Stimulated activated memory B cell treated with anti-CD40 and anti-IgM and Interleukin-4, amounts not matched to agents 10 μg/mL and 1 μg/mL and 100 μg/mL, for 72 hours (primary cell): ENCODE data around the gene IZUMO1.

Source experiments
- ATAC-seq: fragments of 150-1000 bp; cut with Tn5 transposase; 2 replicates; pipeline ENCODE4 v1.10.0; 2021
- H3K27ac Mint-ChIP-seq: one replicate; pipeline ENCODE4 v1.8.0; 2022; ENCODE audit warnings: mild to moderate bottlenecking, mixed read lengths
- H3K27me3 Mint-ChIP-seq: one replicate; pipeline ENCODE4 v1.8.0; 2022; ENCODE audit warnings: mixed read lengths
- H3K36me3 Mint-ChIP-seq: one replicate; pipeline ENCODE4 v1.8.0; 2022; ENCODE audit warnings: mixed read lengths
- H3K4me1 Mint-ChIP-seq: one replicate; pipeline ENCODE4 v1.8.0; 2022; ENCODE audit warnings: mixed read lengths
- H3K4me3 Mint-ChIP-seq: one replicate; pipeline ENCODE4 v1.8.0; 2022; ENCODE audit warnings: mild to moderate bottlenecking, moderate library complexity, mixed read lengths
- H3K9me3 Mint-ChIP-seq: one replicate; pipeline ENCODE4 v1.8.0; 2022; ENCODE audit warnings: mixed read lengths

IZUMO1 gene

GRCh38 chr19:48750351-48750750 is 3.6 kb upstream of the IZUMO1 start:
- Mint-ChIP-seq H3K9me3 (peaks cover 3% of the 10 kb centered on the region), H3K27me3 (peaks cover 82% of the 10 kb centered on the region), H3K4me1 (peaks cover 21% of the 10 kb centered on the region), H3K27ac (no peak overlapping the region), H3K36me3 (no peaks in the 10 kb centered on the region), H3K4me3 (no peak overlapping the region)
- ATAC-seq = no peak

- no peak overlapping the region for H3K27ac Mint-ChIP-seq
- no peaks in the 10 kb centered on the region for H3K36me3 Mint-ChIP-seq
- no peak overlapping the region for H3K4me3 Mint-ChIP-seq
- H3K9me3 Mint-ChIP-seq = peaks cover 3% of the 10 kb centered on the region
- peaks cover 79% of the 10 kb centered on the region for H3K27me3 Mint-ChIP-seq
- ATAC-seq = no peak
- H3K4me1 Mint-ChIP-seq = peaks cover 21% of the 10 kb centered on the region
Observed at GRCh38 chr19:48749571-48750198, 3.0 kb upstream of the IZUMO1 start.

GRCh38 chr19:48746110-48746509 is 599 bp downstream of the IZUMO1 start:
- Mint-ChIP-seq H3K36me3 (no peaks in the 10 kb centered on the region), H3K4me3 (no peak overlapping the region)

GRCh38 chr19:48745208-48745995 is 1.3 kb downstream of the IZUMO1 start:
- H3K27me3 Mint-ChIP-seq = peaks cover 75% of the 10 kb centered on the region
- no peak overlapping the region for H3K4me3 Mint-ChIP-seq
- H3K9me3 Mint-ChIP-seq = peaks cover 3% of the 10 kb centered on the region
- H3K4me1 Mint-ChIP-seq = peaks cover 16% of the 10 kb centered on the region
- H3K27ac Mint-ChIP-seq = no peak overlapping the region
- no peaks in the 10 kb centered on the region for H3K36me3 Mint-ChIP-seq
- ATAC-seq = peak; percentile 72

More at GRCh38 chr19:48746110-48746509, 599 bp downstream of the IZUMO1 start:
- ATAC-seq = no peak
- Mint-ChIP-seq H3K27me3 (peaks cover 75% of the 10 kb centered on the region), H3K27ac (no peak overlapping the region), H3K4me1 (peaks cover 14% of the 10 kb centered on the region), H3K9me3 (peaks cover 3% of the 10 kb centered on the region)

GRCh38 chr19:48742096-48742495 is 4.6 kb downstream of the IZUMO1 start:
- Mint-ChIP-seq H3K27me3 (peaks cover 69% of the 10 kb centered on the region), H3K36me3 (no peaks in the 10 kb centered on the region), H3K27ac (no peak overlapping the region), H3K4me3 (no peak overlapping the region), H3K9me3 (peaks cover 7% of the 10 kb centered on the region), H3K4me1 (peaks cover 27% of the 10 kb centered on the region)
- ATAC-seq = no peak

- Mint-ChIP-seq H3K4me3 (no peak overlapping the region), H3K36me3 (no peaks in the 10 kb centered on the region), H3K9me3 (peaks cover 8% of the 10 kb centered on the region), H3K27ac (no peak overlapping the region), H3K4me1 (peaks cover 25% of the 10 kb centered on the region), H3K27me3 (peaks cover 61% of the 10 kb centered on the region)
- no peak for ATAC-seq
Observed at GRCh38 chr19:48741129-48741999, 5.3 kb downstream of the IZUMO1 start.

- Mint-ChIP-seq H3K4me1 (peaks cover 25% of the 10 kb centered on the region), H3K36me3 (no peaks in the 10 kb centered on the region), H3K27me3 (peaks cover 51% of the 10 kb centered on the region), H3K4me3 (peak within 1 kb of the TSS; percentile 29), H3K27ac (no peak within 1 kb of the TSS), H3K9me3 (peaks cover 6% of the 10 kb centered on the region)
- ATAC-seq = no peak
Observed at GRCh38 chr19:48740164-48740972, 6.3 kb downstream of the IZUMO1 start, which contains the start of gene RASIP1. Gene RASIP1, minus strand, starts transcription at chr19:48740610. Its CDS starts 328 bp downstream, at chr19:48740282.

- Mint-ChIP-seq H3K4me1 (peaks cover 25% of the 10 kb centered on the region), H3K4me3 (peak overlapping the region; percentile 29), H3K9me3 (peaks cover 6% of the 10 kb centered on the region), H3K27me3 (peaks cover 48% of the 10 kb centered on the region), H3K36me3 (no peaks in the 10 kb centered on the region), H3K27ac (no peak overlapping the region)
- ATAC-seq = no peak
Observed at GRCh38 chr19:48739404-48740163, 7.1 kb downstream of the IZUMO1 start.

GRCh38 chr19:48738557-48739403 is 7.9 kb downstream of the IZUMO1 start:
- Mint-ChIP-seq H3K9me3 (peaks cover 6% of the 10 kb centered on the region), H3K4me3 (peak overlapping the region; percentile 53), H3K36me3 (no peaks in the 10 kb centered on the region), H3K4me1 (peaks cover 25% of the 10 kb centered on the region), H3K27ac (no peak overlapping the region), H3K27me3 (peaks cover 40% of the 10 kb centered on the region)
- ATAC-seq = peak; percentile 96

- ATAC-seq = no peak
- H3K27me3 Mint-ChIP-seq = peaks cover 28% of the 10 kb centered on the region
- peaks cover 6% of the 10 kb centered on the region for H3K9me3 Mint-ChIP-seq
- peaks cover 25% of the 10 kb centered on the region for H3K4me1 Mint-ChIP-seq
- H3K36me3 Mint-ChIP-seq = no peaks in the 10 kb centered on the region
- no peak overlapping the region for H3K4me3 Mint-ChIP-seq
- H3K27ac Mint-ChIP-seq = no peak overlapping the region
Observed at GRCh38 chr19:48737360-48737998, 9.2 kb downstream of the IZUMO1 start.

GRCh38 chr19:48735031-48735615 is 11.6 kb downstream of the IZUMO1 start:
- Mint-ChIP-seq H3K9me3 (peaks cover 9% of the 10 kb centered on the region), H3K27ac (no peak overlapping the region), H3K36me3 (no peaks in the 10 kb centered on the region), H3K4me1 (peaks cover 13% of the 10 kb centered on the region), H3K4me3 (no peak overlapping the region), H3K27me3 (peaks cover 7% of the 10 kb centered on the region)
- ATAC-seq = no peak

GRCh38 chr19:48734625-48735024 is 12.1 kb downstream of the IZUMO1 start:
- H3K9me3 Mint-ChIP-seq = peaks cover 9% of the 10 kb centered on the region
- H3K4me1 Mint-ChIP-seq = peaks cover 8% of the 10 kb centered on the region
- ATAC-seq = no peak
- H3K36me3 Mint-ChIP-seq = no peaks in the 10 kb centered on the region
- peaks cover 2% of the 10 kb centered on the region for H3K27me3 Mint-ChIP-seq
- no peak overlapping the region for H3K27ac Mint-ChIP-seq
- no peak overlapping the region for H3K4me3 Mint-ChIP-seq

GRCh38 chr19:48731452-48731851 is 15.3 kb downstream of the IZUMO1 start:
- Mint-ChIP-seq H3K9me3 (peaks cover 10% of the 10 kb centered on the region), H3K27ac (no peak overlapping the region), H3K27me3 (no peaks in the 10 kb centered on the region), H3K4me3 (no peak overlapping the region), H3K36me3 (peaks cover 5% of the 10 kb centered on the region), H3K4me1 (peaks cover 5% of the 10 kb centered on the region)
- ATAC-seq = no peak
